Keratinocyte (primary cell): ENCODE measurements around the gene USP53. TPM values are rescaled to one million over a fixed set of nuclear protein-coding genes. Genes with fewer than 3 reads are reported as not detected.

Experiments
- DNase-seq: peaks from one replicate; pipeline ENCODE4 v3.0.0-alpha.2; 2011; ENCODE audit warnings: low read depth, missing footprints, low spot score
- FAIRE-seq: peaks from 2 replicates; lab custom pipeline; 2011; peaks lifted over from hg19 to GRCh38; lab: Jason Lieb, UNC
- H2AFZ ChIP-seq: 2 replicates; pipeline ENCODE4 v1.6.0; 2012; ENCODE audit warnings: low read length, control low read depth, inconsistent platforms; ENCODE audit not compliant: control insufficient read depth
- H3K27ac ChIP-seq: 2 replicates; pipeline ENCODE4 v1.5.1; 2011; ENCODE audit warnings: low read length; ENCODE audit not compliant: control insufficient read depth, insufficient read depth
- H3K27me3 ChIP-seq: 3 replicates; pipeline ENCODE4 v1.6.0; 2011; ENCODE audit warnings: low read length; ENCODE audit not compliant: control insufficient read depth, insufficient read depth; ENCODE audit errors: extremely low read depth
- H3K36me3 ChIP-seq, 2 experiments: 2 replicates in 1 of 2; 3 replicates in 1 of 2; pipeline ENCODE4 v1.5.1; 2011; ENCODE audit warnings: low read length in 2 of 2, mild to moderate bottlenecking in 1 of 2; ENCODE audit not compliant: control insufficient read depth in 2 of 2, insufficient read depth in 2 of 2; ENCODE audit errors: extremely low read depth in 1 of 2
- H3K4me1 ChIP-seq: 3 replicates; pipeline ENCODE4 v1.5.1; 2011; ENCODE audit warnings: low read length; ENCODE audit not compliant: control insufficient read depth, insufficient read depth; ENCODE audit errors: extremely low read depth
- H3K4me2 ChIP-seq: 3 replicates; pipeline ENCODE4 v1.6.0; 2011; ENCODE audit warnings: low read depth, low read length; ENCODE audit not compliant: control insufficient read depth, insufficient read depth; ENCODE audit errors: extremely low read depth
- H3K4me3 ChIP-seq, 3 experiments: fragments of 200-600 bp in 1 of 3; sonication (generic) in 1 of 3; 2 replicates in 2 of 3; 3 replicates in 1 of 3; pipeline ENCODE4 v1.5.1; 2011 to 2016; ENCODE audit warnings: low read length in 3 of 3, mild to moderate bottlenecking in 3 of 3, control low read depth in 2 of 3, inconsistent platforms in 1 of 3, low read depth in 1 of 3, mixed read lengths in 1 of 3, mixed run types in 1 of 3, moderate library complexity in 1 of 3; ENCODE audit not compliant: control insufficient read depth in 2 of 3, insufficient read depth in 2 of 3; ENCODE audit errors: extremely low read depth in 1 of 3
- H3K79me2 ChIP-seq: 2 replicates; pipeline ENCODE4 v1.6.0; 2012; ENCODE audit warnings: low read length; ENCODE audit not compliant: control insufficient read depth, insufficient read depth
- H3K9ac ChIP-seq: 3 replicates; pipeline ENCODE4 v1.6.0; 2011; ENCODE audit warnings: low read length; ENCODE audit not compliant: control insufficient read depth, insufficient read depth; ENCODE audit errors: extremely low read depth
- H3K9me1 ChIP-seq: 3 replicates; pipeline ENCODE4 v1.6.0; 2011; ENCODE audit warnings: low read length; ENCODE audit not compliant: control insufficient read depth, insufficient read depth; ENCODE audit errors: extremely low read depth
- H3K9me3 ChIP-seq: 2 replicates; pipeline ENCODE4 v1.5.1; 2012; ENCODE audit warnings: low read depth, low read length; ENCODE audit not compliant: control insufficient read depth
- H4K20me1 ChIP-seq: 3 replicates; pipeline ENCODE4 v1.6.0; 2011; ENCODE audit warnings: low read length; ENCODE audit not compliant: control insufficient read depth, insufficient read depth; ENCODE audit errors: extremely low read depth
- EZH2 ChIP-seq: IDR thresholded peaks from one replicate; pipeline ENCODE4 v1.6.1; 2012; ENCODE audit warnings: inconsistent platforms, mild to moderate bottlenecking, low read length, moderate library complexity
- dilution Hi-C: fragments of 300-500 bp; cut with MboI; formaldehyde crosslinking; loops from one replicate; pipeline ENCODE4 v1.7.0; 2020; ENCODE audit warnings: low sequenced_read_pairs; ENCODE audit not compliant: extremely low pct_ligation_motif_present
- polyA plus RNA-seq, 5 experiments: library from polyadenylated mRNA; depleted of rRNA in 3 of 5; stranded (reverse) in 3 of 5; stranded (forward) in 1 of 5; unstranded in 1 of 5; fragments of >200 nt; gene quantifications; 1 replicate in 1 of 5; 2 replicates in 3 of 5; 3 replicates in 1 of 5; pipeline versions ENCODE4 v1.2.1 to v1.2.3, GENCODE V29; 2011 to 2012; ENCODE audit warnings: missing spikeins in 2 of 5, low read depth in 1 of 5, low replicate concordance in 1 of 5
- TF ChIP-seq, protein P1 (sequence below), 3 experiments: IDR thresholded peaks in 1 of 3; conservative IDR thresholded peaks in 1 of 3; optimal IDR thresholded peaks in 1 of 3; 2 replicates in 2 of 3; 3 replicates in 1 of 3; pipeline versions ENCODE3 to v1.5.1; 2011; ENCODE audit warnings: low read length in 3 of 3, mild to moderate bottlenecking in 3 of 3, moderate library complexity in 2 of 3, control low read depth in 1 of 3, inconsistent platforms in 1 of 3; ENCODE audit not compliant: insufficient read depth in 2 of 3; ENCODE audit errors: extremely low read depth in 1 of 3

The USP53 gene
- polyA plus RNA-seq, 1 donor (not counting 4 experiments of a cell fraction or from before 2014, with no cell fraction given), result 29.0 TPM

DNA sequence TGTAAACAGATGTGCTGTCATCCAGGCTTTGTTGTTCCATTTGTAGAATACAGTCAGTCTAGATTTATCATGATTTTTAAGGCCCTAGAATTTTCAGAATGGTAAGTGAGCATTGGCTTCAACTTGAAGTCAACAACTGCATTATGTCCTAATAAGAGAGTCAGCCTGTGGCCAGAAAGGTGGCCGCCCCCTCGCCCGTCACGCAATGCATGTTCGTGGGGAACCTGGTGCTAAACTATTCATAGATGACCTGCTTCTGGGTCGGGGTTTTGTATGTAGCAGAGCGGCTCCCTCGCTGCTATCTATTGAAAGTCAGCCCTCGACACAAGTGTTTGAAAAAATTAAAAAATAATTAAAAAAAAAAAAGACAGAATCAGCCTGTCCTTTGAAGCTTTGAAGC is 24.7 kb downstream of the USP53 start:
- no peak for DNase-seq
- H3K36me3 ChIP-seq, result peaks cover 6 to 7% of the 10 kb centered on the region in 2 experiments

GRCh38 chr4:119237642-119238041 is 25.1 kb downstream of the USP53 start:
- DNase-seq (no peak), FAIRE-seq (no peak)
- no peak overlapping the region for H3K4me2 ChIP-seq
- H2AFZ ChIP-seq, result no peak overlapping the region
- H3K4me1 ChIP-seq, result no peaks in the 10 kb centered on the region
- no peaks in the 10 kb centered on the region for H3K9me3 ChIP-seq
- peaks cover 6 to 10% of the 10 kb centered on the region in 2 experiments for H3K36me3 ChIP-seq
- dilution Hi-C loops, result loop anchor here (25.0 kb wide), 1 partner anchor 250 kb away; no protein-coding TSS in a partner anchor
- TF ChIP-seq, protein P1, sequence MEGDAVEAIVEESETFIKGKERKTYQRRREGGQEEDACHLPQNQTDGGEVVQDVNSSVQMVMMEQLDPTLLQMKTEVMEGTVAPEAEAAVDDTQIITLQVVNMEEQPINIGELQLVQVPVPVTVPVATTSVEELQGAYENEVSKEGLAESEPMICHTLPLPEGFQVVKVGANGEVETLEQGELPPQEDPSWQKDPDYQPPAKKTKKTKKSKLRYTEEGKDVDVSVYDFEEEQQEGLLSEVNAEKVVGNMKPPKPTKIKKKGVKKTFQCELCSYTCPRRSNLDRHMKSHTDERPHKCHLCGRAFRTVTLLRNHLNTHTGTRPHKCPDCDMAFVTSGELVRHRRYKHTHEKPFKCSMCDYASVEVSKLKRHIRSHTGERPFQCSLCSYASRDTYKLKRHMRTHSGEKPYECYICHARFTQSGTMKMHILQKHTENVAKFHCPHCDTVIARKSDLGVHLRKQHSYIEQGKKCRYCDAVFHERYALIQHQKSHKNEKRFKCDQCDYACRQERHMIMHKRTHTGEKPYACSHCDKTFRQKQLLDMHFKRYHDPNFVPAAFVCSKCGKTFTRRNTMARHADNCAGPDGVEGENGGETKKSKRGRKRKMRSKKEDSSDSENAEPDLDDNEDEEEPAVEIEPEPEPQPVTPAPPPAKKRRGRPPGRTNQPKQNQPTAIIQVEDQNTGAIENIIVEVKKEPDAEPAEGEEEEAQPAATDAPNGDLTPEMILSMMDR (optimal IDR thresholded peaks at IDR 0.05 in 1 of 3, IDR thresholded peaks at IDR 0.05 in 1 of 3, conservative IDR thresholded peaks at IDR 0.05 in 1 of 3; ENCODE audit: extremely low read depth in 1 of 3, insufficient read depth in 2 of 3, low read length in 3 of 3), result no peak
- TF ChIP-seq EZH2, result no peak
- H3K27me3 ChIP-seq, result no peaks in the 10 kb centered on the region
- H3K79me2 ChIP-seq, result peaks cover 32% of the 10 kb centered on the region
- H4K20me1 ChIP-seq, result peaks cover 4% of the 10 kb centered on the region
- H3K9me1 ChIP-seq, result no peaks in the 10 kb centered on the region
- H3K9ac ChIP-seq, result no peak overlapping the region
- no peak overlapping the region for H3K27ac ChIP-seq
- no peak overlapping the region for H3K4me3 ChIP-seq

More for the DNA sequence above, 24.7 kb downstream of the USP53 start:
- Histone ChIP-seq H3K9me1 (no peaks in the 10 kb centered on the region), H4K20me1 (peaks cover 4% of the 10 kb centered on the region), H3K9me3 (no peaks in the 10 kb centered on the region), H3K4me1 (no peaks in the 10 kb centered on the region), H3K4me2 (no peak overlapping the region), H3K4me3 (no peak overlapping the region), H2AFZ (no peak overlapping the region), H3K27ac (no peak overlapping the region), H3K79me2 (peaks cover 34% of the 10 kb centered on the region), H3K27me3 (no peaks in the 10 kb centered on the region), H3K9ac (no peak overlapping the region)
- FAIRE-seq, result no peak
- no peak for TF ChIP-seq EZH2
- TF ChIP-seq, protein P1 (optimal IDR thresholded peaks at IDR 0.05 in 1 of 3, IDR thresholded peaks at IDR 0.05 in 1 of 3, conservative IDR thresholded peaks at IDR 0.05 in 1 of 3; ENCODE audit: extremely low read depth in 1 of 3, insufficient read depth in 2 of 3, low read length in 3 of 3), result no peak
- dilution Hi-C loops, result loop anchor here (25.0 kb wide), 1 partner anchor 250 kb away; no protein-coding TSS in a partner anchor
